HEK293 (cell line): Measurements from ENCODE around the gene OPCML.

ENCODE experiments used
- CTCF ChIP-seq: fragments of 450-650 bp; formaldehyde crosslinking; IDR thresholded peaks from 2 replicates; pipeline ENCODE4 v1.5.1; 2016; ENCODE audit warnings: missing biosample characterization, missing genetic modification characterization
- HIC1 ChIP-seq: fragments of 450-650 bp; formaldehyde crosslinking; IDR thresholded peaks from 2 replicates; pipeline ENCODE4 v1.5.1; 2016; ENCODE audit warnings: missing biosample characterization, missing genetic modification characterization
- MEIS1 ChIP-seq: sonication (generic); formaldehyde crosslinking; IDR thresholded peaks from 2 replicates; pipeline ENCODE4 v1.8.1; 2022; ENCODE audit warnings: missing genetic modification reagents, mild to moderate bottlenecking, borderline replicate concordance
- REST ChIP-seq: fragments of 450-650 bp; formaldehyde crosslinking; IDR thresholded peaks from 2 replicates; pipeline ENCODE4 v1.5.1; 2016; ENCODE audit warnings: missing biosample characterization, missing genetic modification characterization
- ZBTB1 ChIP-seq: fragments of 450-650 bp; formaldehyde crosslinking; IDR thresholded peaks from 2 replicates; pipeline ENCODE4 v1.5.1; 2016; ENCODE audit warnings: missing biosample characterization, missing genetic modification characterization
- ZBTB17 ChIP-seq: fragments of 450-650 bp; formaldehyde crosslinking; IDR thresholded peaks from 2 replicates; pipeline ENCODE4 v1.5.1; 2016; ENCODE audit warnings: missing biosample characterization, missing genetic modification characterization
- ZBTB7A ChIP-seq: fragments of 450-650 bp; formaldehyde crosslinking; IDR thresholded peaks from 2 replicates; pipeline ENCODE4 v1.5.1; 2016; ENCODE audit warnings: low read depth, missing biosample characterization, missing genetic modification characterization
- ZEB2 ChIP-seq: fragments of 450-650 bp; formaldehyde crosslinking; IDR thresholded peaks from 2 replicates; pipeline ENCODE4 v1.5.1; 2016; ENCODE audit warnings: missing biosample characterization, missing genetic modification characterization
- ZNF785 ChIP-seq: fragments of 450-650 bp; formaldehyde crosslinking; IDR thresholded peaks from 2 replicates; pipeline ENCODE4 v1.5.1; 2016; ENCODE audit warnings: missing biosample characterization, missing genetic modification characterization

- TF ChIP-seq CTCF (tag by site-specific recombination) (no peak), HIC1 (tag by site-specific recombination) (no peak), ZEB2 (tag by site-specific recombination) (no peak), ZBTB1 (tag by site-specific recombination) (no peak), MEIS1 (no peak), ZBTB7A (tag by site-specific recombination) (no peak), REST (no peak), ZNF785 (tag by site-specific recombination) (no peak), ZBTB17 (tag by site-specific recombination) (no peak)
Measured at GRCh38 chr11:132486060-132486459, 1046.2 kb downstream of the OPCML start.
